GM10847 (cell line): ENCODE results near the gene CDAN1.

Experiments used
- POLR2A ChIP-seq: IDR thresholded peaks from 2 replicates; pipeline ENCODE4 v1.6.1; 2011; ENCODE audit not compliant: insufficient read length; ENCODE audit errors: extremely low read depth

CDAN1 gene

GRCh38 chr15:42736793-42737528 lies at the start of gene CDAN1:
Gene CDAN1 (minus strand): TSS chr15:42737128. CDS start chr15:42737102, 26 bp downstream.
- peak; percentile 74 for TF ChIP-seq POLR2A

GRCh38 chr15:42785569-42785968 lies 48.6 kb upstream of the CDAN1 start:
- TF ChIP-seq POLR2A = no peak

- TF ChIP-seq POLR2A = no peak
These were observed 47.8 kb upstream of the CDAN1 start for GRCh38 chr15:42784705-42785104.

- TF ChIP-seq POLR2A = no peak
These were observed 45.8 kb upstream of the CDAN1 start for GRCh38 chr15:42782716-42783115.

GRCh38 chr15:42775416-42775815 lies 38.5 kb upstream of the CDAN1 start:
- no peak for TF ChIP-seq POLR2A

- TF ChIP-seq POLR2A = no peak
These were observed 36.0 kb upstream of the CDAN1 start for GRCh38 chr15:42772901-42773300.

- TF ChIP-seq POLR2A = no peak
These were observed 35.2 kb upstream of the CDAN1 start for GRCh38 chr15:42772144-42772543.

GRCh38 chr15:42760759-42761158 lies 23.8 kb upstream of the CDAN1 start:
- no peak for TF ChIP-seq POLR2A

- no peak for TF ChIP-seq POLR2A
These were observed 22.2 kb upstream of the CDAN1 start for GRCh38 chr15:42759093-42759492.

- no peak for TF ChIP-seq POLR2A
These were observed 13.4 kb upstream of the CDAN1 start for GRCh38 chr15:42750306-42750705.

- no peak for TF ChIP-seq POLR2A
These were observed 12.3 kb upstream of the CDAN1 start for GRCh38 chr15:42749266-42749665.

GRCh38 chr15:42744195-42744594 lies 7.3 kb upstream of the CDAN1 start:
- TF ChIP-seq POLR2A = no peak

GRCh38 chr15:42742149-42742548 lies 5.2 kb upstream of the CDAN1 start:
- no peak for TF ChIP-seq POLR2A

- TF ChIP-seq POLR2A = no peak
These were observed 4.8 kb upstream of the CDAN1 start for GRCh38 chr15:42741710-42742109.

GRCh38 chr15:42737529-42738328 lies 801 bp upstream of the CDAN1 start:
- TF ChIP-seq POLR2A = no peak

GRCh38 chr15:42736178-42736792 lies 643 bp downstream of the CDAN1 start:
- TF ChIP-seq POLR2A = no peak

- no peak for TF ChIP-seq POLR2A
These were observed 1.4 kb downstream of the CDAN1 start for GRCh38 chr15:42735382-42736165.
